GM13977 (cell line): ENCODE results near the gene CACNA1D.
A peak's percentile ranks its signal among the peaks of the same experiment; 100 is the strongest.

Experiments used
- DNase-seq: peaks from one replicate; pipeline ENCODE4 v3.0.0; 2012; ENCODE audit warnings: low spot score
- CTCF ChIP-seq: IDR thresholded peaks from 2 replicates; pipeline ENCODE4 v1.5.1; 2012; ENCODE audit warnings: mild to moderate bottlenecking, control low read depth; ENCODE audit not compliant: insufficient read depth; ENCODE audit errors: extremely low read depth, missing control alignments
- in situ Hi-C: fragments of 300-500 bp; cut with MboI; formaldehyde crosslinking; loops from one replicate; pipeline ENCODE4 v1.12.0; 2022; ENCODE audit warnings: low sequenced_read_pairs, low pct_unique_long_range_greater_than_20kb, mixed read lengths, inconsistent platforms; ENCODE audit not compliant: unreplicated experiment

CACNA1D gene

GRCh38 chr3:53765753-53766152 is 271.3 kb downstream of the CACNA1D start:
- DNase-seq: no peak
- TF ChIP-seq CTCF: no peak
- in situ Hi-C loops: no loop called here

- in situ Hi-C loops: no loop called here
- DNase-seq: no peak
- TF ChIP-seq CTCF: no peak
These were observed 272.3 kb downstream of the CACNA1D start for GRCh38 chr3:53766706-53767105.

GRCh38 chr3:53768478-53769459 is 274.4 kb downstream of the CACNA1D start:
- in situ Hi-C loops: no loop called here
- DNase-seq: no peak
- TF ChIP-seq CTCF: no peak

- DNase-seq: no peak
- no peak for TF ChIP-seq CTCF
- in situ Hi-C loops: no loop called here
These were observed 278.2 kb downstream of the CACNA1D start for GRCh38 chr3:53772562-53772961.

- TF ChIP-seq CTCF: no peak
- in situ Hi-C loops: no loop called here
- no peak for DNase-seq
These were observed 278.6 kb downstream of the CACNA1D start for GRCh38 chr3:53773021-53773436.

- no peak for TF ChIP-seq CTCF
- DNase-seq: peak; percentile 59
- in situ Hi-C loops: no loop called here
These were observed 279.4 kb downstream of the CACNA1D start for GRCh38 chr3:53773611-53774368.
